GM10266 (cell line): Measurements from ENCODE around the gene NDFIP1.

Experiments
- DNase-seq: peaks from one replicate; pipeline ENCODE4 v3.0.0; 2012; ENCODE audit errors: extremely low spot score
- CTCF ChIP-seq: IDR thresholded peaks from 2 replicates; pipeline ENCODE4 v1.5.1; 2012; ENCODE audit warnings: mild to moderate bottlenecking, low read depth; ENCODE audit not compliant: control insufficient read depth, insufficient read depth; ENCODE audit errors: missing control alignments

NDFIP1 gene

GRCh38 chr5:142132916-142133315 is 24.3 kb downstream of the NDFIP1 start:
- DNase-seq, result no peak
- TF ChIP-seq CTCF, result no peak

GRCh38 chr5:142133330-142134206 is 25.0 kb downstream of the NDFIP1 start:
- TF ChIP-seq CTCF, result no peak
- no peak for DNase-seq

- no peak for TF ChIP-seq CTCF
- no peak for DNase-seq
Observed at GRCh38 chr5:142134331-142135010, 25.9 kb downstream of the NDFIP1 start.

GRCh38 chr5:142141463-142141862 is 32.9 kb downstream of the NDFIP1 start:
- no peak for DNase-seq
- TF ChIP-seq CTCF, result peak; percentile 20

GRCh38 chr5:142143878-142144277 is 35.3 kb downstream of the NDFIP1 start:
- TF ChIP-seq CTCF, result peak; percentile 44
- peak; percentile 31 for DNase-seq

GRCh38 chr5:142145106-142145900 is 36.7 kb downstream of the NDFIP1 start:
- peak; percentile 76 for TF ChIP-seq CTCF
- DNase-seq, result peak; percentile 35
